IMR-90 (cell line): Measurements from ENCODE around the gene HS6ST3. TPM values are rescaled to one million over a fixed set of nuclear protein-coding genes. Genes with fewer than 3 reads are reported as not detected.

Experiments used
- ATAC-seq: fragments of 200-7000 bp; cut with Tn5 transposase; 2 replicates; pipeline ENCODE4 v1.9.1; 2020; ENCODE audit warnings: low read depth, mild to moderate bottlenecking, moderate library complexity
- BruUV-seq: library from RNA; stranded (reverse); fragments of 400-500 nt; replicated peaks from 2 replicates; lab custom pipeline; 2021; lab: Mats Ljungman, UMichigan
- CTCF ChIA-PET: fragments of 300-600 bp; formaldehyde crosslinking; extraction: SDS; loops from one replicate; lab custom pipeline; 2021; ENCODE audit warnings: antibody characterized with exemption; lab: Yijun Ruan, JAX
- POLR2A ChIA-PET: fragments of 300-600 bp; sonication (Branson Sonifier 250); formaldehyde crosslinking; loops from one replicate; lab custom pipeline; 2022; ENCODE audit warnings: antibody characterized with exemption; ENCODE audit not compliant: unreplicated experiment; lab: Charles Lee
- DNase-seq: peaks from one replicate; pipeline ENCODE4 v3.0.0; 2013
- H2AFZ ChIP-seq: replicated peaks from 2 replicates; pipeline ENCODE3; 2013; ENCODE audit warnings: low read length, mild to moderate bottlenecking; ENCODE audit not compliant: poor library complexity
- H2AK5ac ChIP-seq: 2 replicates; pipeline ENCODE4 v1.6.1; 2013; ENCODE audit warnings: low read depth, low read length, inconsistent platforms
- H2AK9ac ChIP-seq: replicated peaks from 2 replicates; pipeline ENCODE3; 2013; ENCODE audit warnings: mild to moderate bottlenecking, low read depth, low read length, moderate library complexity; ENCODE audit not compliant: poor library complexity
- H2BK120ac ChIP-seq: 2 replicates; pipeline ENCODE4 v1.6.1; 2013; ENCODE audit warnings: low read depth, low read length, inconsistent platforms
- H2BK15ac ChIP-seq: 3 replicates; pipeline ENCODE4 v1.6.1; 2013; ENCODE audit warnings: low read depth, low read length, inconsistent platforms
- H2BK20ac ChIP-seq: 2 replicates; pipeline ENCODE4 v1.6.1; 2013; ENCODE audit warnings: low read depth, mild to moderate bottlenecking, inconsistent platforms, low read length, moderate library complexity
- H2BK5ac ChIP-seq: 2 replicates; pipeline ENCODE4 v1.6.1; 2013; ENCODE audit warnings: mild to moderate bottlenecking, low read depth, low read length, inconsistent platforms; ENCODE audit not compliant: poor library complexity, severe bottlenecking
- H3K14ac ChIP-seq: replicated peaks from 2 replicates; pipeline ENCODE4 v1.6.1; 2013; ENCODE audit warnings: low read depth, low read length, inconsistent platforms
- H3K18ac ChIP-seq: 2 replicates; pipeline ENCODE4 v1.6.1; 2013; ENCODE audit warnings: low read depth, low read length, control low read depth
- H3K23ac ChIP-seq: 2 replicates; pipeline ENCODE4 v1.6.1; 2013; ENCODE audit warnings: low read depth, low read length, inconsistent platforms
- H3K27ac ChIP-seq: 2 replicates; pipeline ENCODE4 v1.5.1; 2013; ENCODE audit warnings: mild to moderate bottlenecking, control low read depth, low read length; ENCODE audit not compliant: insufficient read depth
- H3K27me3 ChIP-seq: 2 replicates; pipeline ENCODE4 v1.6.1; 2013; ENCODE audit warnings: low read length; ENCODE audit not compliant: control insufficient read depth, insufficient read depth
- H3K36me3 ChIP-seq: 2 replicates; pipeline ENCODE4 v1.6.1; 2013; ENCODE audit warnings: low read length, mixed read lengths; ENCODE audit not compliant: control insufficient read depth, insufficient read depth
- H3K4ac ChIP-seq: 2 replicates; pipeline ENCODE4 v1.6.1; 2013; ENCODE audit warnings: low read depth, low read length, inconsistent platforms
- H3K4me1 ChIP-seq: 2 replicates; pipeline ENCODE4 v1.6.1; 2013; ENCODE audit warnings: low read length, mixed read lengths; ENCODE audit not compliant: control insufficient read depth, insufficient read depth
- H3K4me2 ChIP-seq: 2 replicates; pipeline ENCODE4 v1.6.1; 2013; ENCODE audit warnings: low read depth, mild to moderate bottlenecking, control low read depth, low read length, moderate library complexity
- H3K4me3 ChIP-seq: 2 replicates; pipeline ENCODE4 v1.5.1; 2013; ENCODE audit warnings: low read depth, mild to moderate bottlenecking, control low read depth, low read length, moderate library complexity; ENCODE audit not compliant: insufficient read depth
- H3K56ac ChIP-seq: 2 replicates; pipeline ENCODE4 v1.6.1; 2013; ENCODE audit warnings: low read length, inconsistent platforms; ENCODE audit not compliant: insufficient read depth; ENCODE audit errors: extremely low read depth
- H3K79me1 ChIP-seq, 2 experiments: 2 replicates each; pipeline ENCODE4 v1.6.1; 2013; ENCODE audit warnings: low read length in 2 of 2, inconsistent platforms in 1 of 2, low read depth in 1 of 2
- H3K9ac ChIP-seq: 2 replicates; pipeline ENCODE4 v1.6.1; 2013; ENCODE audit warnings: low read depth, low read length, control low read depth
- H3K9me1 ChIP-seq: 2 replicates; pipeline ENCODE4 v1.6.1; 2013; ENCODE audit warnings: low read length, inconsistent platforms; ENCODE audit not compliant: insufficient read depth
- H3K9me3 ChIP-seq: 2 replicates; pipeline ENCODE4 v1.6.1; 2013; ENCODE audit warnings: low read length; ENCODE audit not compliant: control insufficient read depth, insufficient read depth
- H4K20me1 ChIP-seq: 2 replicates; pipeline ENCODE4 v1.6.1; 2013; ENCODE audit warnings: low read length, inconsistent platforms; ENCODE audit not compliant: insufficient read depth
- H4K5ac ChIP-seq: 2 replicates; pipeline ENCODE4 v1.6.1; 2013; ENCODE audit warnings: mild to moderate bottlenecking, low read depth, low read length, control low read depth
- H4K8ac ChIP-seq, 2 experiments: 2 replicates each; pipeline ENCODE4 v1.6.1; 2013; ENCODE audit warnings: low read depth in 2 of 2, low read length in 2 of 2, control low read depth in 1 of 2, inconsistent platforms in 1 of 2
- H4K91ac ChIP-seq: 2 replicates; pipeline ENCODE4 v1.6.1; 2013; ENCODE audit warnings: low read depth, low read length, inconsistent platforms; ENCODE audit not compliant: insufficient read depth
- CEBPB ChIP-seq: IDR thresholded peaks from 2 replicates; pipeline ENCODE4 v1.6.1; 2012; ENCODE audit warnings: low read depth, low read length, improper control_type of control experiment
- FOS ChIP-seq: fragments of 150-350 bp; IDR thresholded peaks from 2 replicates; pipeline ENCODE4 v1.6.1; 2016; ENCODE audit warnings: low read depth, low read length
- MAFK ChIP-seq: IDR thresholded peaks from 2 replicates; pipeline ENCODE4 v1.6.1; 2012; ENCODE audit warnings: low read depth, low read length, improper control_type of control experiment
- MAZ ChIP-seq: IDR thresholded peaks from 2 replicates; pipeline ENCODE4 v1.6.1; 2012; ENCODE audit warnings: low read depth, mild to moderate bottlenecking, low read length, improper control_type of control experiment, moderate library complexity, borderline replicate concordance
- MXI1 ChIP-seq: IDR thresholded peaks from 2 replicates; pipeline ENCODE4 v1.6.1; 2012; ENCODE audit warnings: low read depth, mild to moderate bottlenecking, low read length, moderate library complexity, borderline replicate concordance
- RFX5 ChIP-seq: IDR thresholded peaks from 2 replicates; pipeline ENCODE4 v1.8.0; 2012; ENCODE audit warnings: low read depth, mild to moderate bottlenecking, low read length, moderate library complexity
- WGBS, 2 experiments: methylation state at CpG; one replicate each; pipeline versions ENCODE4 v1.1.5 to v1.1.7; 2013; ENCODE audit warnings: missing lambda C conversion rate in 2 of 2; ENCODE audit not compliant: insufficient read length in 1 of 2; ENCODE audit errors: extremely low coverage in 2 of 2; 5-methylcytosine and 5-hydroxymethylcytosine counted together
- dilution Hi-C: fragments of 300-500 bp; cut with HindIII; formaldehyde crosslinking; loops from one replicate; pipeline ENCODE4 v1.14.3; 2018; ENCODE audit warnings: low sequenced_read_pairs; ENCODE audit not compliant: unreplicated experiment
- in situ Hi-C: fragments of 300-500 bp; cut with MboI; formaldehyde crosslinking; loops from 3 replicates; pipeline ENCODE4 v1.14.3; 2019; ENCODE audit warnings: low sequenced_read_pairs, inconsistent platforms, mixed read lengths
- intact Hi-C: fragments of 100-400 bp; cut with micrococcal nuclease; formaldehyde crosslinking; loops from 2 replicates; pipeline ENCODE4 v1.10.0; 2022
- polyA plus RNA-seq, 3 experiments: library from polyadenylated mRNA; depleted of rRNA; stranded (reverse); fragments of >200 nt; gene quantifications; 2 replicates each; pipeline ENCODE4 v1.2.3, GENCODE V29; 2012; ENCODE audit warnings: low replicate concordance in 1 of 3
- total RNA-seq: library from RNA; depleted of rRNA; stranded (reverse); fragments of >200 nt; gene quantifications from 2 replicates; pipeline ENCODE4 v1.2.3, GENCODE V29; 2012
- TF ChIP-seq, protein P1 (sequence below): fragments of 150-350 bp; IDR thresholded peaks from 2 replicates; pipeline ENCODE4 v1.6.1; 2016; ENCODE audit warnings: low read depth, mild to moderate bottlenecking, low read length, moderate library complexity, borderline replicate concordance

Gene HS6ST3
- total and polyA plus RNA-seq, 2 of the 4 experiments (the other 2 are of a cell fraction) = not detected

DNA sequence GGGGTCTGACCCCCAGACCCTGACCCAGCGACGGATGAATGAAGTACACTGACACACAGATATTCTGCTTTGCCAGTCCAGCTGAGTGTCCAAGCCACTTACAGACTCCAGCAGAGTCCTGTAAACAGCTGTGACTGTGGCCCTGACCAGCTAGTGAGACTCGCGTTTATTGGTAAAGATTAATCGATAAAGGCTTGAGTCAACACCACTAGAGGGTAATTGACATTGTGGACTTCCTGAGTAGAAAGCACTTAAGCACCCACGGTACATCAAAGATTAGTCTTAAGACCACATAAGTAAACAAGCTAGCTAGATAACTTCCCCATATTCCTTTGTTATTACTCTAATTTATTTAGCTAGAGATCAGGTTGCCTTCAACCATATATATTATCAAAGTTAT is 758.4 kb downstream of the HS6ST3 start:
- no peak overlapping the region for H2AFZ ChIP-seq
- no peaks in the 10 kb centered on the region for H3K9me3 ChIP-seq
- no peak overlapping the region for H3K4me3 ChIP-seq
- H2BK120ac ChIP-seq = no peak overlapping the region
- intact Hi-C loops = no loop called here
- no peak overlapping the region for H2BK20ac ChIP-seq
- no peak overlapping the region for H3K4me2 ChIP-seq
- no peaks in the 10 kb centered on the region for H3K79me1 ChIP-seq
- in situ Hi-C loops = no loop called here
- no peaks in the 10 kb centered on the region for H3K9me1 ChIP-seq
- no peak overlapping the region for H3K14ac ChIP-seq
- CTCF ChIA-PET = no interaction called here
- no peak overlapping the region for H2BK5ac ChIP-seq
- BruUV-seq = no TSS peak
- no peaks in the 10 kb centered on the region for H3K4me1 ChIP-seq
- no peak overlapping the region for H3K27ac ChIP-seq
- no peak overlapping the region for H3K4ac ChIP-seq
- H3K18ac ChIP-seq = no peak overlapping the region
- no peak overlapping the region for H2AK9ac ChIP-seq
- H4K8ac ChIP-seq = no peak overlapping the region
- H3K56ac ChIP-seq = no peak overlapping the region
- no peak overlapping the region for H3K23ac ChIP-seq
- H3K36me3 ChIP-seq = no peaks in the 10 kb centered on the region
- H3K9ac ChIP-seq = no peak overlapping the region
- TF ChIP-seq CEBPB (no peak), FOS (no peak), RFX5 (no peak), MAZ (no peak), MAFK (no peak), MXI1 (no peak)
- TF ChIP-seq, protein P1, sequence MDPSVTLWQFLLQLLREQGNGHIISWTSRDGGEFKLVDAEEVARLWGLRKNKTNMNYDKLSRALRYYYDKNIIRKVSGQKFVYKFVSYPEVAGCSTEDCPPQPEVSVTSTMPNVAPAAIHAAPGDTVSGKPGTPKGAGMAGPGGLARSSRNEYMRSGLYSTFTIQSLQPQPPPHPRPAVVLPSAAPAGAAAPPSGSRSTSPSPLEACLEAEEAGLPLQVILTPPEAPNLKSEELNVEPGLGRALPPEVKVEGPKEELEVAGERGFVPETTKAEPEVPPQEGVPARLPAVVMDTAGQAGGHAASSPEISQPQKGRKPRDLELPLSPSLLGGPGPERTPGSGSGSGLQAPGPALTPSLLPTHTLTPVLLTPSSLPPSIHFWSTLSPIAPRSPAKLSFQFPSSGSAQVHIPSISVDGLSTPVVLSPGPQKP = no peak
- H4K91ac ChIP-seq = no peak overlapping the region
- POLR2A ChIA-PET = no interaction called here
- dilution Hi-C loops = no loop called here
- H3K27me3 ChIP-seq = no peaks in the 10 kb centered on the region
- no peak overlapping the region for H4K5ac ChIP-seq
- no peaks in the 10 kb centered on the region for H4K20me1 ChIP-seq
- ATAC-seq (no peak), DNase-seq (no peak)
- WGBS, 2 experiments = no CpG with 5 or more reads among the region's 6 CpGs
- no peak overlapping the region for H2AK5ac ChIP-seq
- no peak overlapping the region for H2BK15ac ChIP-seq
